B cell (primary cell): Measurements from ENCODE around the gene LMF2. TPM values are rescaled to one million over a fixed set of nuclear protein-coding genes. Genes with fewer than 3 reads are reported as not detected.
A peak's percentile ranks its signal among the peaks of the same experiment; 100 is the strongest.

ENCODE experiments used
- ATAC-seq: fragments of 200-7000 bp; cut with Tn5 transposase; one replicate; pipeline ENCODE4 v1.10.0; 2021; ENCODE audit warnings: low read depth, mild to moderate bottlenecking, moderate number of reproducible peaks, moderate library complexity
- CTCF ChIA-PET: fragments of 350-600 bp; sonication (Branson Sonifier 250); formaldehyde crosslinking; loops from one replicate; lab custom pipeline; 2021; ENCODE audit warnings: antibody characterized with exemption, inconsistent platforms; lab: Charles Lee
- POLR2A ChIA-PET: fragments of 350-600 bp; sonication (Branson Sonifier 250); formaldehyde crosslinking; loops from one replicate; lab custom pipeline; 2021; ENCODE audit warnings: antibody characterized with exemption; lab: Charles Lee
- DNase-seq: peaks from one replicate; pipeline ENCODE4 v3.0.0; 2013
- H2AFZ ChIP-seq: 2 replicates; pipeline ENCODE4 v1.6.1; 2012; ENCODE audit warnings: mild to moderate bottlenecking, low read depth, low read length; ENCODE audit not compliant: insufficient read depth, poor library complexity, severe bottlenecking
- H3K27ac ChIP-seq, 2 donors: 1 replicate in 1 of 2; 2 replicates in 1 of 2; pipeline ENCODE4 v1.5.1; 2012 to 2013; ENCODE audit warnings: low read length in 2 of 2, mild to moderate bottlenecking in 2 of 2, moderate library complexity in 1 of 2
- H3K27me3 ChIP-seq, 4 experiments: fragments of 200-600 bp in 1 of 4; sonication (generic) in 1 of 4; replicated peaks in 1 of 4; 1 replicate in 2 of 4; 2 replicates in 2 of 4; pipeline versions ENCODE4 v1.6.1 to v1.7.0; 2013 to 2016; ENCODE audit warnings: low read length in 3 of 4, mild to moderate bottlenecking in 2 of 4, mixed read lengths in 1 of 4, moderate library complexity in 1 of 4; ENCODE audit not compliant: insufficient read depth in 4 of 4, control insufficient read depth in 3 of 4; ENCODE audit errors: control extremely low read depth in 1 of 4
- H3K36me3 ChIP-seq, 2 experiments: replicated peaks in 1 of 2; 1 replicate in 1 of 2; 2 replicates in 1 of 2; pipeline versions ENCODE4 v1.6.1 to v1.7.1; 2013; ENCODE audit warnings: low read length in 1 of 2; ENCODE audit not compliant: insufficient read depth in 2 of 2, control insufficient read depth in 1 of 2; ENCODE audit errors: control extremely low read depth in 1 of 2, extremely low read depth in 1 of 2
- H3K4me1 ChIP-seq, 2 donors: fragments of 200-600 bp in 1 of 2; sonication (generic) in 1 of 2; 1 replicate in 1 of 2; 2 replicates in 1 of 2; pipeline versions ENCODE4 v1.5.1 to v1.6.1; 2013 to 2017; ENCODE audit warnings: low read length in 2 of 2; ENCODE audit not compliant: control insufficient read depth in 2 of 2, insufficient read depth in 2 of 2
- H3K4me2 ChIP-seq: replicated peaks from 2 replicates; pipeline ENCODE3; 2012; ENCODE audit warnings: mild to moderate bottlenecking, low read depth, low read length; ENCODE audit not compliant: poor library complexity, severe bottlenecking
- H3K4me3 ChIP-seq, 5 experiments: fragments of 200-600 bp in 1 of 5; sonication (generic) in 1 of 5; 1 replicate in 3 of 5; 2 replicates in 2 of 5; pipeline versions ENCODE4 v1.5.1 to v1.7.0; 2011 to 2016; ENCODE audit warnings: low read length in 4 of 5, mild to moderate bottlenecking in 4 of 5, low read depth in 2 of 5, control low read depth in 1 of 5, moderate library complexity in 1 of 5; ENCODE audit not compliant: insufficient read depth in 1 of 5; ENCODE audit errors: control extremely low read depth in 1 of 5, extremely low read depth in 1 of 5
- H3K79me2 ChIP-seq: fragments of 200-600 bp; sonication (generic); one replicate; pipeline ENCODE4 v1.6.0; 2016; ENCODE audit warnings: low read length; ENCODE audit not compliant: control insufficient read depth, insufficient read depth
- H3K9ac ChIP-seq: fragments of 200-600 bp; sonication (generic); 2 replicates; pipeline ENCODE4 v1.6.1; 2017; ENCODE audit warnings: mild to moderate bottlenecking, low read length, moderate library complexity
- H3K9me3 ChIP-seq, 3 donors: one replicate each; pipeline versions ENCODE4 v1.6.1 to v1.7.1; 2013; ENCODE audit warnings: low read length in 2 of 3; ENCODE audit not compliant: control insufficient read depth in 2 of 3, insufficient read depth in 1 of 3; ENCODE audit errors: control extremely low read depth in 1 of 3
- H4K20me1 ChIP-seq: 2 replicates; pipeline ENCODE4 v1.6.0; 2012; ENCODE audit warnings: mild to moderate bottlenecking, low read length; ENCODE audit not compliant: insufficient read depth, control insufficient read depth, poor library complexity, severe bottlenecking
- H3K27ac Mint-ChIP-seq: one replicate; pipeline ENCODE4 v1.8.0; 2021; ENCODE audit warnings: mixed read lengths
- H3K27me3 Mint-ChIP-seq: one replicate; pipeline ENCODE4 v1.8.0; 2021; ENCODE audit warnings: mixed read lengths
- H3K4me1 Mint-ChIP-seq: one replicate; pipeline ENCODE4 v1.8.0; 2021; ENCODE audit warnings: mixed read lengths
- H3K4me3 Mint-ChIP-seq: one replicate; pipeline ENCODE4 v1.8.0; 2021; ENCODE audit warnings: mixed read lengths
- H3K9me3 Mint-ChIP-seq: one replicate; pipeline ENCODE4 v1.8.0; 2022; ENCODE audit warnings: mixed read lengths; ENCODE audit not compliant: insufficient read depth
- EZH2 ChIP-seq: IDR thresholded peaks from 2 replicates; pipeline ENCODE4 v1.6.1; 2012; ENCODE audit warnings: borderline replicate concordance, low read depth, mild to moderate bottlenecking, moderate library complexity, low read length; ENCODE audit not compliant: insufficient read depth, poor library complexity, severe bottlenecking
- WGBS: methylation state at CpG from one replicate; pipeline ENCODE4 v1.1.5; 2013; ENCODE audit warnings: missing lambda C conversion rate; ENCODE audit not compliant: insufficient coverage; 5-methylcytosine and 5-hydroxymethylcytosine counted together
- intact Hi-C: fragments of 100-400 bp; cut with micrococcal nuclease; formaldehyde crosslinking; loops from one replicate; pipeline ENCODE4 v1.10.0; 2022
- polyA plus RNA-seq: library from polyadenylated mRNA; depleted of rRNA; stranded (reverse); fragments of >200 nt; gene quantifications from 2 replicates; pipeline ENCODE4 v1.2.3, GENCODE V29; 2012
- total RNA-seq, 2 donors: library from RNA; stranded (reverse); fragments of 120-200 nt in 1 of 2; gene quantifications; 1 replicate in 1 of 2; 2 replicates in 1 of 2; pipeline versions ENCODE4 v1.2.3 to v1.2.4, GENCODE V29; 2013 to 2022
- TF ChIP-seq, protein P1 (sequence below): fragments of 200-600 bp; IDR thresholded peaks from one replicate; pipeline ENCODE4 v1.8.0; 2022; ENCODE audit warnings: antibody characterized with exemption, mild to moderate bottlenecking

Gene LMF2
- total and polyA plus RNA-seq, 2 donors (not counting 1 experiment from before 2014, with no cell fraction given), result 128 to 316 TPM

DNA sequence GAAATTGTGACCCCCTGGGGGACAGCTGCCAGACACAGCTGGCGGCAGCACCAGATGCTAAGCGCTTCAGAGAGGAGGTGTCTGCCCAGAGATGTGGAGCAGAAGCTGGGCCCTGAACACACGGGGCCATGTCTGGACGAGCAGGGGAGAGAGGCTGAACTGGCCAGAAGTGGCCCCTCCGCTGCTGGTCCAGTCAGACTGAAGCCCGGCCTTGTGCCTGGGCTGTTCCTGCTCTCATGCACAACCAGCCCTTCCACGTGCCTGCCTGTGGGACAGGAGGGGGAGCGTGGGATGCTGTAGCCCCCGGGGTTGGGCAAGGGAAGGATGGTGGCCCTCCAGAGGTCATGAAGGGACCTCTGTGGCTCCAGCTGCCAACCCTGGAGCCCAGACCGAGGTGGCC lies 24.4 kb downstream of the LMF2 start:
- Histone ChIP-seq H3K4me2 (peak overlapping the region; percentile 5), H3K9ac (no peak overlapping the region)
- CTCF ChIA-PET, result no interaction called here

More for the DNA sequence above, 24.4 kb downstream of the LMF2 start:
- H3K27ac ChIP-seq, result no peak overlapping the region
- Mint-ChIP-seq H3K27ac (no peak overlapping the region), H3K27me3 (peaks cover 4% of the 10 kb centered on the region), H3K9me3 (no peaks in the 10 kb centered on the region), H3K4me3 (peak overlapping the region; percentile 26), H3K4me1 (peaks cover 25% of the 10 kb centered on the region)
- H3K36me3 ChIP-seq, result no peaks in the 10 kb centered on the region
- peaks cover 4% of the 10 kb centered on the region for H3K79me2 ChIP-seq
- peaks cover 5% of the 10 kb centered on the region for H4K20me1 ChIP-seq
- 91% methylated on average over 10 of the region's 10 CpGs for WGBS
- no peak overlapping the region for H2AFZ ChIP-seq
- peaks cover 16 to 31% of the 10 kb centered on the region in 2 donors for H3K4me1 ChIP-seq
- intact Hi-C loops, result no loop called here
- peaks cover 0 to 3% (median 0%) of the 10 kb centered on the region in 3 donors for H3K9me3 ChIP-seq
- ATAC-seq (no peak), DNase-seq (no peak)
- TF ChIP-seq EZH2, result no peak
- TF ChIP-seq, protein P1, sequence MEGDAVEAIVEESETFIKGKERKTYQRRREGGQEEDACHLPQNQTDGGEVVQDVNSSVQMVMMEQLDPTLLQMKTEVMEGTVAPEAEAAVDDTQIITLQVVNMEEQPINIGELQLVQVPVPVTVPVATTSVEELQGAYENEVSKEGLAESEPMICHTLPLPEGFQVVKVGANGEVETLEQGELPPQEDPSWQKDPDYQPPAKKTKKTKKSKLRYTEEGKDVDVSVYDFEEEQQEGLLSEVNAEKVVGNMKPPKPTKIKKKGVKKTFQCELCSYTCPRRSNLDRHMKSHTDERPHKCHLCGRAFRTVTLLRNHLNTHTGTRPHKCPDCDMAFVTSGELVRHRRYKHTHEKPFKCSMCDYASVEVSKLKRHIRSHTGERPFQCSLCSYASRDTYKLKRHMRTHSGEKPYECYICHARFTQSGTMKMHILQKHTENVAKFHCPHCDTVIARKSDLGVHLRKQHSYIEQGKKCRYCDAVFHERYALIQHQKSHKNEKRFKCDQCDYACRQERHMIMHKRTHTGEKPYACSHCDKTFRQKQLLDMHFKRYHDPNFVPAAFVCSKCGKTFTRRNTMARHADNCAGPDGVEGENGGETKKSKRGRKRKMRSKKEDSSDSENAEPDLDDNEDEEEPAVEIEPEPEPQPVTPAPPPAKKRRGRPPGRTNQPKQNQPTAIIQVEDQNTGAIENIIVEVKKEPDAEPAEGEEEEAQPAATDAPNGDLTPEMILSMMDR, result no peak
- POLR2A ChIA-PET, result no interaction called here
- no peak overlapping the region for H3K4me3 ChIP-seq
- peaks cover 0 to 26% (median 7%) of the 10 kb centered on the region in 4 experiments for H3K27me3 ChIP-seq
